Small intestine (tissue), 7 donors: ENCODE data around the gene DSG3. TPM values are rescaled to one million over a fixed set of nuclear protein-coding genes. Genes with fewer than 3 reads are reported as not detected.

Source experiments
- DNase-seq, 2 donors: peaks; one replicate each; pipeline versions ENCODE4 v3.0.0 to v3.0.0-alpha.2; 2013
- FAIRE-seq: peaks from 2 replicates; lab custom pipeline; 2012; peaks lifted over from hg19 to GRCh38; lab: Jason Lieb, UNC
- H3K27ac ChIP-seq, 3 donors: one replicate each; pipeline ENCODE4 v1.5.1; 2013; ENCODE audit warnings: low read length in 2 of 3, mild to moderate bottlenecking in 2 of 3, control low read depth in 1 of 3, inconsistent platforms in 1 of 3, low read depth in 1 of 3, moderate library complexity in 1 of 3
- H3K27me3 ChIP-seq, 3 donors: one replicate each; pipeline ENCODE4 v1.6.1; 2013; ENCODE audit warnings: low read length in 3 of 3, inconsistent platforms in 1 of 3; ENCODE audit not compliant: control insufficient read depth in 3 of 3, insufficient read depth in 3 of 3
- H3K36me3 ChIP-seq, 3 donors: one replicate each; pipeline ENCODE4 v1.6.1; 2013; ENCODE audit warnings: low read length in 3 of 3, inconsistent platforms in 1 of 3, low read depth in 1 of 3, mild to moderate bottlenecking in 1 of 3, moderate library complexity in 1 of 3; ENCODE audit not compliant: control insufficient read depth in 3 of 3, insufficient read depth in 2 of 3
- H3K4me1 ChIP-seq, 3 donors: one replicate each; pipeline ENCODE4 v1.6.1; 2013; ENCODE audit warnings: low read length in 2 of 3, inconsistent platforms in 1 of 3, low read depth in 1 of 3, mild to moderate bottlenecking in 1 of 3, moderate library complexity in 1 of 3; ENCODE audit not compliant: control insufficient read depth in 3 of 3, insufficient read depth in 2 of 3
- H3K4me3 ChIP-seq, 3 donors: one replicate each; pipeline ENCODE4 v1.5.1; 2013; ENCODE audit warnings: low read length in 3 of 3, control low read depth in 1 of 3, inconsistent platforms in 1 of 3, low read depth in 1 of 3, mild to moderate bottlenecking in 1 of 3, moderate library complexity in 1 of 3
- H3K9me3 ChIP-seq, 2 donors: one replicate each; pipeline ENCODE4 v1.6.1; 2013; ENCODE audit warnings: low read depth in 1 of 2, low read length in 1 of 2; ENCODE audit not compliant: control insufficient read depth in 2 of 2, insufficient read depth in 1 of 2
- WGBS, 3 donors: extraction: QIAGEN DNeasy Blood & Tissue Kit; methylation state at CpG; one replicate each; pipeline ENCODE4 v1.1.7; 2013; 5-methylcytosine and 5-hydroxymethylcytosine counted together
- polyA plus RNA-seq, 4 donors: library from polyadenylated mRNA; stranded (reverse) in 3 of 4; unstranded in 1 of 4; fragments of 200-250 nt in 3 of 4; fragments of 120-200 nt in 1 of 4; gene quantifications; one replicate each; pipeline versions ENCODE4 v1.2.1 to v1.2.3, GENCODE V29; 2013
- donor health status: healthy with polysubstance abuse.
- donor health status: control.
- donor health status: control.
- donor health status: Bipolar disorder and iron deficiency.
- donor health status: healthy.

The DSG3 gene
- polyA plus RNA-seq, 4 donors = 0.03 to 2.5 (median 0.47) TPM

DNA sequence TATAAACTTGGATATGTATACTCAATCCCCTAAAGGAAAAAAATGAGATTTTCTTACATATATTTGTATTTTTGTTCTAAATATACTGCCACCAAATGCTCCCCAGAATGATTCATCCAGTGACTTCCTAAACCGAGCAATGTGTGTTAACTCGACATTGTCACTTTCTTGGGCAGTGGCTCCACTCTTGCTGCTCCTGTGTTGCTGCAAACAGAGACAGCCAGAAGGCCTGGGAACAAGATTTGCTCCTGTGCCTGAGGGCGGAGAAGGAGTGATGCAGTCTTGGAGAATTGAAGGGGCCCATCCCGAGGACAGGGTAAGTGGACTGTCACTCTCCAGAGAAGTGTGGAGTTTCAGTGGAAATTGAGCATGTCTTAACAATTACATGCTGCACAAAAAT, 38.3 kb upstream of the DSG3 start:
- Histone ChIP-seq H3K9me3 (no peaks in the 10 kb centered on the region), H3K4me3 (no peak overlapping the region), H3K36me3 (no peaks in the 10 kb centered on the region), H3K27ac (no peak overlapping the region), H3K27me3 (no peaks in the 10 kb centered on the region), H3K4me1 (no peaks in the 10 kb centered on the region)
- no peak for DNase-seq
- WGBS, 3 donors = 65 to 83% (median 78%) methylated on average over 4 of the region's 4 CpGs
- FAIRE-seq = no peak

- Histone ChIP-seq H3K4me1 (no peaks in the 10 kb centered on the region), H3K27ac (no peak overlapping the region), H3K9me3 (no peaks in the 10 kb centered on the region), H3K4me3 (no peak overlapping the region), H3K27me3 (no peaks in the 10 kb centered on the region), H3K36me3 (no peaks in the 10 kb centered on the region)
- WGBS, 3 donors = 71 to 92% (median 88%) methylated on average over 37 of the region's 37 CpGs
- no peak for DNase-seq
- FAIRE-seq = no peak
Measured at GRCh38 chr18:31410716-31411483, 36.6 kb upstream of the DSG3 start.

- FAIRE-seq (no peak), DNase-seq (no peak)
Measured at GRCh38 chr18:31413137-31413536, 34.4 kb upstream of the DSG3 start.

DNA sequence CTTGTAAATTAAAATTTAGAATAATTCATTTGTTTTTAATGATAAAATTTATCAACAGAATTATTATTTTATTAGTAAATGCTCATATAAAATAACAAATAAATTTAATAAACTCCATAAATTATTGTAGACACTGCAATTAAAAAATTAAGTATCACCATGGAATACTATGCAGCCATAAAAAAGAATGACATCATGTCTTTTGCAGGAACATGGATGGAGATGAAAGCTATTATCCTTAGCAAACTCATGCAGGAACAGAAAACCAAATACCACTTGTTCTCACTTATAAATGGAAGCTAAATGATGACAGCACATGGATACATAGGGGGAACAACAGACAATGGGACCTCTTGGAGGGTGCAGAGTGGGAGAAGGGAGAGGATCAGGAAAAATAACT, 29.7 kb upstream of the DSG3 start:
- DNase-seq (no peak), FAIRE-seq (no peak)
- Histone ChIP-seq H3K4me1 (no peaks in the 10 kb centered on the region), H3K27ac (no peak overlapping the region), H3K36me3 (no peaks in the 10 kb centered on the region), H3K4me3 (no peak overlapping the region), H3K27me3 (no peaks in the 10 kb centered on the region), H3K9me3 (no peaks in the 10 kb centered on the region)

More at GRCh38 chr18:31413137-31413536, 34.4 kb upstream of the DSG3 start:
- 88 to 91% (median 88%) methylated on average over 6 of the region's 6 CpGs for WGBS, 3 donors
- H3K4me3 ChIP-seq = no peak overlapping the region
- no peaks in the 10 kb centered on the region for H3K9me3 ChIP-seq
- no peak overlapping the region for H3K27ac ChIP-seq
- no peaks in the 10 kb centered on the region for H3K4me1 ChIP-seq
- no peaks in the 10 kb centered on the region for H3K27me3 ChIP-seq
- H3K36me3 ChIP-seq = no peaks in the 10 kb centered on the region

GRCh38 chr18:31419457-31419932, 28.0 kb upstream of the DSG3 start:
- Histone ChIP-seq H3K4me3 (no peak overlapping the region), H3K9me3 (no peaks in the 10 kb centered on the region), H3K36me3 (no peaks in the 10 kb centered on the region), H3K4me1 (no peaks in the 10 kb centered on the region), H3K27ac (no peak overlapping the region), H3K27me3 (no peaks in the 10 kb centered on the region)
- 79 to 81% (median 80%) methylated on average over 7 of the region's 7 CpGs for WGBS, 3 donors
- DNase-seq = no peak
- no peak for FAIRE-seq

- Histone ChIP-seq H3K27me3 (no peaks in the 10 kb centered on the region), H3K9me3 (no peaks in the 10 kb centered on the region), H3K27ac (no peak overlapping the region), H3K36me3 (no peaks in the 10 kb centered on the region), H3K4me1 (no peaks in the 10 kb centered on the region), H3K4me3 (no peak overlapping the region)
- 91 to 92% (median 91%) methylated on average over 6 of the region's 6 CpGs for WGBS, 3 donors
- DNase-seq = no peak
- FAIRE-seq = no peak
Measured at GRCh38 chr18:31420032-31420431, 27.5 kb upstream of the DSG3 start.

GRCh38 chr18:31420524-31420923, 27.0 kb upstream of the DSG3 start:
- no peaks in the 10 kb centered on the region for H3K4me1 ChIP-seq
- no peaks in the 10 kb centered on the region for H3K9me3 ChIP-seq
- H3K4me3 ChIP-seq = no peak overlapping the region
- DNase-seq (no peak), FAIRE-seq (no peak)
- H3K27me3 ChIP-seq = no peaks in the 10 kb centered on the region
- no peaks in the 10 kb centered on the region for H3K36me3 ChIP-seq
- 94 to 96% (median 96%) methylated on average over 2 of the region's 2 CpGs for WGBS, 3 donors
- H3K27ac ChIP-seq = no peak overlapping the region

- FAIRE-seq (no peak), DNase-seq (peak; percentile 33 to 59)
- no peaks in the 10 kb centered on the region for H3K27me3 ChIP-seq
- no peaks in the 10 kb centered on the region for H3K9me3 ChIP-seq
- H3K4me3 ChIP-seq = no peak overlapping the region
- 35 to 52% (median 48%) methylated on average over 7 of the region's 7 CpGs for WGBS, 3 donors
- H3K4me1 ChIP-seq = no peaks in the 10 kb centered on the region
- no peak overlapping the region for H3K27ac ChIP-seq
- no peaks in the 10 kb centered on the region for H3K36me3 ChIP-seq
Measured at GRCh38 chr18:31424383-31424988, 23.1 kb upstream of the DSG3 start.
